Retina (tissue), 1 donor: ENCODE data around the gene AP5B1.

ENCODE experiments used
- DNase-seq: peaks from one replicate; pipeline ENCODE4 v3.0.0-alpha.2; 2016

The AP5B1 gene

GRCh38 chr11:65798882-65799281, 18.1 kb upstream of the AP5B1 start:
- DNase-seq, result no peak

DNA sequence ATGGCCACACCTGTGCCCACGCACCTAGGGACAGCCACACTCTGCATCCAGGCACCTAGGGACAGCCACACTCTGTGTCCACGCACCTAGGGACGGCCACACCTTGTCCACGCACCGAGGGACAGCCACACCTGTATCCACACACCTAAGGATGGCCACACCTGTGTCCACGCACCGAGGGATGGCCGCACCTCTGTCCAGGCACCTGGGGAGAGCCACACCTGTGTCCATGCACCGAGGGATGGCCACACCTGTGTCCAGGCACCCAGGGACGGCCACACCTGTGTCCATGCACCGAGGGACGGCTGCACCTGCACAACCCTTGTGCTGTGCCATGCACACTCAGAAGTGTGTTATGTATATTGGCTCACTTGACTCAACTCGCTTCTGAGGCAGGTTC, 16.9 kb upstream of the AP5B1 start:
- DNase-seq, result no peak

- no peak for DNase-seq
Observed at GRCh38 chr11:65796726-65797601, 16.2 kb upstream of the AP5B1 start.

- no peak for DNase-seq
Observed at GRCh38 chr11:65794570-65795510, 14.1 kb upstream of the AP5B1 start.

GRCh38 chr11:65793625-65794400, 13.0 kb upstream of the AP5B1 start:
- DNase-seq, result no peak

DNA sequence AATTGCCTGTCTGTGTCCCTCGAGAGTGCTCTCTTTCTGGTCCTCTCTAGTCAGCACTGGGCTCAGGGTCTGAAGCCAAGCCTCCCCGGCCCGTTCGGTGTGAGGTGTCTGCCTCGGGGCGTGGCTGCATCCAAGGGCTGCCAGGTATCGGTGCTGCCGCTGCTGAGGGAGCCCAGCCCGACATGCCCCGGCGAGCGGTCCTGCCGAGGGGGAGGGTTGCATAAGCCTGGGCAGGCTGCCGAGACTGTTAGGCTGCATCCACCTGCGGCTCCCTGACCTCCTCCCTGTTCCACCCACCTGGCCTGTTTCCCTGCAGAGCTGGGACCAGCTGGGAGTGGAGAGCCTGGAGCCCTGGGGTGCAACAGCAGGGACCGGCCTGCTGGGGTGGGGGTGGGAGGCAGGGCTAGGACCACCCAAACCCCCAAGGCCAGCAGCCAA, 12.4 kb upstream of the AP5B1 start:
- no peak for DNase-seq

DNA sequence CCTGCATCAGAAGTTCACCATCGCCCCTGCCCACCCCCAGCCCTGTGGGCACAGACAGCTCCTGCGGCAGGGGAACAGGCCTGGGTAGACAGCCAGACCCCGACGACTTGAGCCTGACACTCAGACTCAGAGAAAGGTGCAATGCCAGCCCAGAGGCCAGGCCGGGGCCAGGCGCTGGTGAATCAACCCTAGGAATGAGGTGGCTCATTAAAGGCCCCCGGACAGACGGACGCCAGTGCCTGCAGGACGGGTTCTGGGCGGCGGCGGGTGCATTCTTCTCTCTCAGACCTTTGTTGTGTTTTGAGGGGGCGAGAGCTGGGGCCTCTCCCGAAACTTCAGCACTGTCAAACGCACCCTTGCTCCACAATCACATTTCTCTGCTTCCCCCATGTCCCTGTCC, 11.7 kb upstream of the AP5B1 start:
- DNase-seq, result no peak

GRCh38 chr11:65791719-65792213, 11.0 kb upstream of the AP5B1 start:
- DNase-seq, result no peak

DNA sequence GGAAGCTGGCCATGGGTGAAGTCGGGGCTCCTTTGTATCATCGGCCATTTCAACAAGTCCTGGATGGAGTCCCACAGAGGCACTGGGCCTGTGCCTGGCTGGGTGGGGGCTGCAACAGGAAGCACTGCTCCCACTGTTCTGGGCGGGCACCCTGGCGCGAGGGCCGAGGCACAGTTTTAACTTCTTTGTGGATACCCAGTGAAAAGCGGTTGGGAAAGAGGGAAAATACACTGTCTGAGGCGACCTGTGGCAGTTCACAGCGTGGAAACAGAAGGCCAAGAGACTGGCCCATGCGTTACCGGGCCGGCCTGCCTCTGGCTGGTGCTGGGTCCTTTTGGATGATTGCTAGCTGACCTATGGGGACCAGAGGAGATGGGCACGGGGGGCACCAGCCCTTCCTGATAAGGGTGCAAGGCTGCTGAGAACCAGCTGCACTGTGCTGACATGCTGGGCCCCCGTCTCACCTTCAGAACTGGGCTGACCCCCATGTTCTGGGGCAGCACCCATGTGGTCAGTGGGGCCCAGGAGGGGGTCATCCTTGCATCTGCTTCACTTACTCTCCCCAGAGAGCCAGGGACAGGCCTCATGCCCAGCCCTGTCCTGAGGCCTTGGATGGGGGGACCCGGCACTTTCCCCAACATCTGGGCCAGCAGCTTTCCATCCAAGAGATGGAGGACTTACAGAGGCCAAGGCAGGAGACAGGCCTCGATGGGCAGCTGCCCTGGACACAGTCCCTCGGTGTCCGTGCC, 10.3 kb upstream of the AP5B1 start:
- no peak for DNase-seq

DNA sequence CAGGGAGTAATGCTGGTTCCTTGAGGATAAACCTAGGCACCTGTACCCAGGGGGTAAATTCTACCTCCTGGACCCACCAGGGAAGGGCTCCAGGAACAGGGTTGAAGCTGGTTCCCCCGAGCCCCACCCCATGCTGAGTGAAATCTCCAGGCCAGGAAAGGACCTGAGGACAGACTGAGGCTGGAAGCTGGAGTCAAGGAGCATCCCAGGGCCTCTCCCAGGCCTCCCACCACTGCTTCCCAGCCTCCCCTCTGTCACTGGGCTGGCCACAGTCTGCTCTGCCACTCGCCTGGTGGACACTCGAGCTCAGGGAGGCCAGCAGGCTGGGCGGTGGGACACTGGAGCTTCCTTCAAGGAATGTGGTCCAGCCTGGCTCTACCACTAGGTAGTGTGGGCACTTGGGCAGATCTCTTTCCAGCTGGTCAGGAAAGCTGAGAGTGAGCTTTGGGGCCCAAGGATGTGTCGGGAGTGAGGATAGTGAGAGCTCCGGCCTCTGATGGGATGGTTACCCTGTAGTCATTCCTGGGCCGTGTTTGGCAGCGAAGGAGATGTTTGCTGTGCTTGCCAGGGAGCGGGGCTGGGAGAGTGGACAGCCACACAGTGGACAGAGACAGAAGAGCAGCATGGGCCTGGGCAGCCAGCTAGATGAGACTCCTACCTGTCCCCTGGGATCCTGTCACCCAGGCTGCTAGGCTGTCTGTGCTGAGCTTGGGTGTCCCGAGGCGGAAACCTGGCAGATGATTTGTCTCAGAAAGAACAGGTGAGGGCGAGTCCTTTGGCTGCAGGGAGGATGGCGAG, 9.5 kb upstream of the AP5B1 start:
- DNase-seq, result no peak

DNA sequence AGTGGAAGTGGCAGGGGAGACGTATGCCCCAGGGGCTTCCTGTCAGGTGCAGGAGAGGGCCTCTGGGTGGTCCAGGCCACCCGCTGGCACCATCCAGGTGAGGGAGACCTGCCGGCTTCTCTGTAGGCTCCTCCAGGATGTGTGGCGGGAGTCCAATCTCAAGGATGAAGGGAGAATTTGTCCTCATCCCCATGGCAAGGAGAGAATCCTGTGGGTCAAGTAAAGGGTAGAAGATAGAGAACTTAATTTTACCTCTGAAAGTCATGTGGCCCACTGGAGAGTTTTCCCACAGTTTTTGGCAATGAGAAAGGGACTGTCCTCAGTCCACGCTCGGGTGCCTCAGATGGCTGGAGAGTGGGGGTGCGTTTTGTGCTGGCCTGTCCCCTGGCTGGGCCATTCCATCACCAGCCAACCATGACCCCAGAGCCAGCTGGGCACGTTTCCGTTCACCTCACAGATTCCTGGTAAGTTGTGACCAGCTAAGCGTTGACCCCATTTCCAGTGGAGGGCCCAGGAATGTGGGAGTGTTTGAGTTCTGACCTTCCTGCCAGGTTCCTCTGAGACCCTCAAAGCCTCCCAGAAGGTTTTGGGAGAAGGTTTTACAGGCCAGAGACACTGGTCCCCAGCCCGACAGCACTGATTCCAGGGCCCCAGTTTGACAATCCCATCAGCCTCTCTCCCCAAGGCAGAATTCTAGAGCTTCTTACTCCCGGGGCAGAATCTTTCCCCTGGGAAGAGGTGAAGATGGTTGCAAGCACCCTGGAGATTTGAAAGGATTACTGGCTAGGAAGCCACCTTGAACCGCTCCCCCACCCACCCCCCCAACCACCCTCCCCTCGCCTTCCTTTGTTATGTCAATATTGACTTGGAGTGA, 8.7 kb upstream of the AP5B1 start:
- no peak for DNase-seq

- DNase-seq, result no peak
Observed at GRCh38 chr11:65788821-65789220, 8.0 kb upstream of the AP5B1 start.

DNA sequence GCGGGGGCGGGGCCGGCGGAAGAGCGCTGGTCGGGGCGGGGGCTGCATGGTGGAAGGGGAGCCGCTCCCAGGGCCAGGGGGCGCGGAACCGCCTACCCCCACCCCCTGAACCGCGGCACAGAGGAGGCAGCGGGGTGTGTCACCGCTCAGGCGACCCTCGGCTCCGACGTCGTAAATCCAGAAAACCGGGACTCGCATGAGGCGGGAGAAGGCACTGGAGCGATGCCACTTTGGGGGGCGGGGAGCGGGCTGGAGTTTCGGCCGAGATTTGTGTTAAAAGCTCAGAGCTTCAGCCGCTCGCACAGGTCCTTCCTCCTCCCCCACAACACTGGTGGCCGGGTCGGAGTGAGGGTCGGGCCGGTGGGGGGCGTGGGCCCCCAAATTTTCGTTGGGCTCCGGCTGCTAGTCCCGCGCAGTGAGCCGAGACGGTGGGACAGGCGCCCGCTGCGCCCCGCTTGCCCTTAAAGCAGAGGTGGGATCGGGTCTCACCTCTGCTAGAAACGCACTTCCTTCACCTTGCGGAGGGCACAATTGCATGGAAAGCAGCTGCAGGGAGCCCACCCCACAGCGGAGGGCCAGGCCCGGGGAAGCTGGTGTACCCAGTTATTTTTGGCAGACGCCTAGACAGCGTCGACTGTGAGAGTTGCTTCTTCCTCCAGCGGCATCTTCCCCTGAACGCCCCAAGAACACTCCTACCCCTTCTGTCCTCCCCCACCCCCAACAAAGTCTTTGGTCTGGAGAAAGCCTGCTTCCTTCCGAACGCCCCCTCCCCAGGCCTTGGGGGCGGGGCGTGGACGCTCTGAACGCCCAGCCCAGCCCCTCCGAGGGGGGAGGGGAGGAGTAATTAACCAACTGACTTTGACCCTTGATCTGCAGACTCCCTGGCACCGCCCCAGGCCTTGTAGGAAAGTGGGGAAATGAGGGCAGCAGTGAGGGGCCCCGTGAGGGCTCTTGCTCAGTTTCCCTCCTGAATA, 7.2 kb upstream of the AP5B1 start:
- DNase-seq, result peak; percentile 52

- peak; percentile 47 for DNase-seq
Observed at GRCh38 chr11:65786786-65787636, 6.2 kb upstream of the AP5B1 start, which contains the start of gene OVOL1. Gene OVOL1 (plus strand): TSS chr11:65787063. CDS start chr11:65787374, 311 bp downstream.

GRCh38 chr11:65786008-65786785, 5.4 kb upstream of the AP5B1 start:
- DNase-seq, result peak; percentile 49

DNA sequence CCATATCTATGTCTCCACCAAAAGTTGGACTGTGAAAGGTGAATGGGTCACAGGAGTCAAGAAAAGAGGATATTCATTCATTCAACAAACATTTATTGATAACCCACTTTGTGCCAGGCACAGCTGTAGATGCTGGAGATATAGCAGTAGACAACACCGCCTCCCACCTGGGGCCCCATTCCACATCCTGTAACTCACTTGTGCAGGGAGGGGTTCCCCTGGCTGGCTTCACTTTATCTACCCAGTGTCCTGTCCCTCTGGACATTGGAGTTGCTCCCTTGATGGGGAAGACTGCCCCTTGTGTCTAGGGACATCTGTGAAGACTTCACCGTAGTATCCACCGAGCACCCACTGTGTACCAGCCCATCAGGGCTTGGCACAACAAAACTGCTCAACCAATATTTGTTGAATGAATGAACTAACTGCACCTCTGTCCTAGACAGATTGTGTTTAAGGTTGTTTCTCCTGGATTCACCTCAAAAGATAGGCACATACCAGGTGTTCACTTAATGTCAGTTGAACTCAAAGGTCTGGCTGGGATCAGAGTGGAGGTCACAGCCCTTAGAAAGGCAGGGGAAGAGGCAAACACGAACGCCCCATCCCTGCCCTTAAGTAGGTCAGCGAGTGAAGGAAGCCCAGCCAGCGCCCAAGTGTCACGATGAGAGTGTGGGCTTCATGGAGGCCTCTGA, 4.7 kb upstream of the AP5B1 start:
- no peak for DNase-seq
